ENCODE measurements around the gene MTCH1.
"Not testable (repeated sequence)": the region's sequence is repeated elsewhere in the genome, so short reads cannot be mapped to it uniquely, and the experiment has no call there.

The MTCH1 gene

DNA sequence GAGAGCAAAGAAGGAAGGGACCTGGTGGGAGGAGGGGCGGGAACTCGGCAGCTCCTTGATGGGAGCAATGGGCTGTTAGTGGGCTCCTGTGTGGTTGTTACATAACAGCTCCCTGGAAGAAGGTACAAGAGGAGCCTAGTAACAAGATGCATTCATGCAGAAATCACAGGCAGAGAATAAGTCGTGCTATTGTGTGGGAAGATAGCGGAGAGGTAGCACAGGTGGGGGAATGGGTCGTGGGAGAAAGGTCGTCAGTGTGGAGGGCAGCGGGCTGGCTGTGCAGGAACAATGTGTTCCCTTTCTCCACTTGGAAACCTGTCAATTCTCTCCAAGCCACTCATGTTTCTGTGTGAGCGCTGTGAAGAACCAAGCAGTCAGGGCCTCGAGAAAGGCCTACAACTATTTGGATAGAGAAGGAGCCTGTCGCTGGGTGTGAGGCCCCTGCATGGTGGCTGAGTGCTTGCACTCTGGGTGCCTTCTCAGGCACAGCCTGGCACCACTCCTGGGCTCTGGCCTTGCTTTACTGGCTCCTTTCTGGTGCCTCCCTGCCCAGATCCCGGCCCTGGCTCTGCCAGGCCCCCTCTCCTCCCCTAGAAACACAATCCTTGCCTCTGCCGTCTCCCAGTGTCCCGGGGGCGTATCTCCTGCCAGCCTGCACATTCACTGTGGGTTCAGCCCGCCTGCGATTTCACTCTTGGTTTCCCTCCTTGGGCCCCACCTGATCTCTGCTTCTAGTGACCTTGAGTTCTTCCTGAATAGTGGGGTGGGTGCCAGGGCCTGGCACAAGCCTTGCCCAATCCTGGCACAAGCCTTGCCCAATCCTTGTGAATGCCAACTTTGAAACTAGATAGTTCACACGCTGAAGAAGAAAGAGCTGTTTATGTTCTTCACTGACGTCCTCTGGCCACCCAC is 12.1 kb upstream of the MTCH1 start:
- DNase-seq (ENCODE audit: low read depth): no peak

DNA sequence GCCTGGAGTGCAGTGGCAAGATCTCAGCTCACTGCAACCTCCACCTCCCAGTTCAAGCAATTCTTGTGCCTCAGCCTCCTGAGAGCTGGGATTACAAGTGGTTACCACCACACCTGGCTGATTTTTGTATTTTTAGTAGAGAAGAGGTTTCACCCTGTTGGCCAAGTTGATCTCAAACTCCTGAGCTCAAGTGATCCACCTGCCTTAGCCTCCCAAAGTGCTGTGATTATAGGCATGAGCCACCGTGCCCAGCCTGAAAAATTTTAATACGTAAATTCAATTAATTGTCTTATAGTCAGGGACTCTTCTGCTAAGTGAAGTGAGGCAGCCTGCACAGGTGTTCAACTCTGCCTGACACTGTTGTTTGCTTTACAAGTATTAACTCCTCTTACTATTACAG is 4.4 kb upstream of the MTCH1 start:
- not testable (repeated sequence) for DNase-seq (ENCODE audit: low read depth)

DNA sequence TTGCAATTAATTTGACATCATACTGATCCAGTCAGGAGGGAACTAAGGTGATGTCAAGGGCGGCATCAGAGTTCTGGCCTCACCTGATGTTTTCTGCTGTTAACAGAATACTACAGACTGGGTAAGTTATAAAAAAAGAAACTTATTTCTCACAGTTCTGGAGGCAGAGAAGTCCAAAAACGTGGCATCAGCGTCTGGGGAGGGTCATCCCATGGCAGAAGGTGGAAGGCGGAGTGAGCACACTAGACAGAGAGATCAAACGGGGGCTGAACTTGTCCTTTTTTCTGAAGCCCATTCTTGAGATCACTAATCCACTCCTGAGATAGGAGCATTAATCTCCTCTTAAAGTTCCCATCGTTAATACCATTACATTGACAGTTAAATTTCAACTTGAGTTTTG is 3.3 kb upstream of the MTCH1 start:
- no peak for DNase-seq (ENCODE audit: low read depth)

DNA sequence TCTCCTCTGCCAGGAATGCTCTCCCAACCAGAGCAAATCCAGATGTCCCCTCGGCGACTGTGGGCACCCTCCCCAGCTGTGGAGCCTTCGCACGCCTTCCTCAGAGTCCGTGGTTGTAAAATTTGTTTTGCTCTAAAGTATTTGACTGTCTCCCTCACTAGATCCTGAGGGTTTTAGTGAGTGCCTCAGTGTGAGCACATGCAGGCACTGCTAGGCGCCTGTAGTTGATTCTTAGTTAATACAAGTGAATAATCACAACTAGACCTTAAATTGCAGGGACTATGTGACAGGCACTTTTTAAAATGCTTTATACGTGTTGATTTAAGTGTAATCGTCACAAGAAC is 680 bp upstream of the MTCH1 start:
- DNase-seq (ENCODE audit: low read depth): no peak

DNA sequence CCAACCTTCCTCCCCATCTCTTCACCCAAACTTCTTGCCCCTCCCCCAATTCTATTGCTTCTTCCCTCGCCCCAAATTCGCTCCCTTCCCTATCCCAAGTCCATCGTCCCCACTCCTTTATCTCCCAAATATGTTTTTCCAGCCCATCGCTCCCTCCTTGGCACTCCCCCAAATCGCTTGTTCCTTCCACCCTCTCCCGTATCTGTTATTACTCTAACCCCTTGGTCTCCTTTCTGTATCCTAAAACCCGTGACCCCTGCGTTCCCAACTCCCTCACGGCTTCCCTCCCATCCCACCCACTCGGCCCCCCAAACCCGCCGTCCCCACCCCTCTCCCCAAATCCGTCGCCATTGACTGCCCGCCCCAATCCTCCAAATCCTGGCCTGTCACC is 584 bp downstream of the MTCH1 start:
- no peak for DNase-seq (ENCODE audit: low read depth)

DNA sequence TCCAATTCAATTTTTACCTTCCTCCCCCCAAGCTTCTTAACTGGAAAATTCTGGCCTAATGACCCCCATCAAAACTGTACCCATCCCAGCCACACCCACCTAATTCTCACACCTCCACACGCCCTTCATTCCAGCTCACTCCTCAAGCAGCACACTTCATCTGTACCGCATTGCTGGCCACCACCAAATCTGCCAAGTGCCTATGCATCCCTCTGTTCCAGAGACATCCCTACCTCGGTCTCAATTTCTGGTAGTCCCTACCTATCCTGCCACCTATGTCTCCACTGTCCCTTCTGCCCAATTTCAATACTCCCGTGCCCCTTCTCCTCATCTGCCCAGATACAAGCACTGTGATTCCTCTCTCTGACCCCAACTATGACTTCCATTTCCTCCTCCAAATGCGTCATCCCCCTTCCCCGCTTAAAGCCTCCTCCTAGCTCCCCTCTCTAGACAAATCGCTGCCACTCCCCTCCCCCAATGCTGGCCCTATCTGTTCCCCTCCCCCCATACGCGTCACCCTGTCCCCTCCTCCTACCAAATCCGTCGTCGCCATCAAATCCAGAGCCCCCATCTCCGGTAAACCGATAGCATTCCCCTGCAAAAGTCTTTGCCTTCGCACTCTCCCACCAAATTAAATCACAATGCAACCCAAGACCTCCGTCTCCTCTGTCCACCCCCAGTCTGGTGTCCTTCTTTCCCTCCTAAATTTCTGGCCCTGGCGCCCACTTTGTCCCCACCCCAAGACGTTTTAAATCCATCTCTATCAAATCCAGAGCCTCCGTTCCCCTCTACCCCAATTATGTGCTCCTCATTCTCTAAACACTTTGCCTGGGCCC is 1.2 kb downstream of the MTCH1 start:
- DNase-seq (ENCODE audit: low read depth): no peak

DNA sequence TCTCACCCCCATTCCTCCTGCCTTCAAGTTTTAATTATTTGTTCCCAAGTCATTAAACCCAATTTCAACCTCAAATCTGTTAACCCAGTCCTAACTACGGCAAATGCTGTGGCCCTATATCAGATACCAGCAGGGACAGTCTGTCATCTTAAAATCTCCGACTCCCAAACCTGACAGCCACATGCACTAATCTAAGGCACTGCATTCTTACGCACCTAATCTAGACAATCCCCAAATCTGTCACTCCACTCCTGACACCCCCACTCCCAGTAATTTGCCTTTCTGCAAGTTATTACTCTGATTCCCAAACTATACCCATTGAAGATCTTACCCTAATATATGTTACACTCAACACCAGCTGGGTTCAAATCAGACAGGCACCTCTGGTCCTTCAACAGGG is 2.5 kb downstream of the MTCH1 start:
- no peak for DNase-seq (ENCODE audit: low read depth)

DNA sequence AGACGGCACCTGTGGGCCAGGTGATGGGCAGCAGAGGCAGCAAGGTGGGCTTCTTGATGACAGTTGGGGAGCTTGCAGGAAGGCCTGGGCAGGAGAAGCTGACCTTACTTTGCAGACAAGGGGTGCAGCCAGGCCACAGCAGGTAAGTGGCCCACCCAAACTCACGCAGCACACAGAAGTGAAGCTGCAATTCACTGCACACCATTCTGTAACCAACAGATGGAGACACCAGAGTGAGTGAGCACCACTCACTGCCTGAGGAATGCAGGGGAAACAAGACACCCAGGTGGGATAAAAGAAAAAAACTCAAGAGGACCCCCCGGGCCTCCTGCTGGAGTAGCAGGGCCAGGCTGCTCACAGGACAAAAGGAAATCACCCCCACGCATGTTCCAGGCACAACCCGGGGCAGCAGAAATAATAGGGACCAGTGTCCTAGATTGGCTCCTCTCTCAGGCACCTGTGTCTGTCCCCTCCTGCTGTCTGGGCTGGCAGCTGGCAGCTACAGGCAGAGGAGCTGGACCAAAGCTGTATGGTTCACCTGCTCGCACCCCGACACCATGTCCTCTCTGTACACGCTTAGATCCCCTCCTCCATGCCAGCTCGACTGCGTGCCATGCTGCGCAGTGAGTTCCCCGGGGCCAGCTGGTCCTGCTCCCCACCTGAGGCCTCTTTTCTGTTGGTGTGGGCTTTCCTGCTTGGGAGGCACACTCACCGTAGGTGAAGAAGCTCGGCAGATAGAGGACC is 4.9 kb downstream of the MTCH1 start:
- DNase-seq (ENCODE audit: low read depth): no peak

DNA sequence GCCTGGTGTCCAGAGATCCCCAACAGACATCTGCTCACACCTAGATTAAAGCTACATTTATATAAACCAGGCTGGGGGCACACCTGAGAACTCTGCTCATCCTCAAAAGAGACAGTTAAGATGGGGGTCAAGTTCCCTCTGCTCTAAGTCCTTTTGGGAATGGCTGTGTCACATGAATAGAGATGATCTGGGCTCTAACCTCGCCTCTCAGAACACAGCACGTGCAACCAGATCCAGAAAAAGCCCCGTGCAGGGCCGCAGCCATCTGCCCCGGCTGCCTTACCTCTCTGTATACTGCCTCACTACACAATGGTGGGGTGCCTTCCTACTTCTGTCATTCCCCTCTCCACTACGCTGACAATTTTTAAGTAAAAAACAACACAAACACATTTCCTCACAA is 5.9 kb downstream of the MTCH1 start:
- no peak for DNase-seq (ENCODE audit: low read depth)

DNA sequence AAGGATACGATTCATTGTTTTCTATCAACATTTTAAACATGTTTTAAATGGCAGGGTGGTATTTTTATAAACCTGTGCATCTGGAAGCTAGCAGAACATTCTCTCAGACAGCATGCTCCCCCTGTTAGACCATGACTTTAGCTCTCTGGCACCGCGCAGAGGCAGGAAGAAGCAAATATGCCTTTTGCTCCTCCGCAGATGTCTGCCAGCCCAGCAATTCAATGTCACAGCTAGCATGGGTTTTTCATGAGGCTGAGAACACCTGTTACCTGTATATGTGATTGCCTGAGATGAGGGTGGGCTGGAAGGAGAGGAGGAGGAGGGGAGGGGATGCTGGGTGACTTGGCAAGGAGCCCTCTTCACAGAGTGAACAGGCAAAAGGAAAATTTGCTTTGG is 6.7 kb downstream of the MTCH1 start:
- DNase-seq (ENCODE audit: low read depth): no peak

DNA sequence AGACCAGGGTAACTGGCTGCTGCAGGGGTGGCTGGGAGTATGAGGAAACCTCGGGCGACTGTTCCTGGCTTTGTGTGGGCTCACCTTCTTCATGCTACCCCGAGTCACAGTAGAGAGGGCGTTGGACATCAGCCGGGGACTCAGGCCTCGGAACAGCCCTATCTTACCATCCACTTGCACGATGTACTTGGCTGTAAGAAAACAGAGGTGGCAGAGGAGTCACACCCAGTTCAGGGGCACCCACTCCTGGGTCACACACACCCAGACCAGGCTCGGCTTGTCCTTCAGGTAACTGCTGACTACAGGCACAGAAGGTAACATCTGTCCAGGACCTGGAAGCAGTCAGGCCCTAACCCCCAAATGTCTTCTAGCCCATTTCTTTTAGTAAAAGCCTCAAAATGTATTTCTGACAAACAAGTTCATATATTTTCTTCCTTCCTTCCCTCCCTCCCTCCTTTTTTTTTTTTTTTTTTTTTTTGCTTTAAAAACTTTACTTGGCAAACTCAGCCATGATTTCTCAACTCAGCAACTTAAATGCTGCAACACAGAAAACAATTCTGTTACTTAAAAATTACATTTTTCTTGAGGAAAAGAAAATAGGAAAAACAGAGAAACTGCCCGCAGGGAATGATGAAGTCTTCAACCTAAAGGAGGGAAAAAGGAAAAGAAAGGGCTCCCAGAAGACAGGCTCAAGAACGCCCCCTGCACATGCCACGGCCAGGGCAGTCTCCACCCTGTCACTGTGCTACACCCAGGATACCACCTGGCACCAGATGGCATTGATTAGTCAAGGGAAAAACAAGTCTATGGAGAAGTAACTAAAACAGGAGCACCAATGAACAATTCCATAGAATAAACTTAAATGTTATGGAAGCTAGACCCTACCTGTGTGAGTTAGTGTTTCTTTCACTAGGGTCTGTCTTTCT is 7.3 kb downstream of the MTCH1 start:
- DNase-seq (ENCODE audit: low read depth): no peak

DNA sequence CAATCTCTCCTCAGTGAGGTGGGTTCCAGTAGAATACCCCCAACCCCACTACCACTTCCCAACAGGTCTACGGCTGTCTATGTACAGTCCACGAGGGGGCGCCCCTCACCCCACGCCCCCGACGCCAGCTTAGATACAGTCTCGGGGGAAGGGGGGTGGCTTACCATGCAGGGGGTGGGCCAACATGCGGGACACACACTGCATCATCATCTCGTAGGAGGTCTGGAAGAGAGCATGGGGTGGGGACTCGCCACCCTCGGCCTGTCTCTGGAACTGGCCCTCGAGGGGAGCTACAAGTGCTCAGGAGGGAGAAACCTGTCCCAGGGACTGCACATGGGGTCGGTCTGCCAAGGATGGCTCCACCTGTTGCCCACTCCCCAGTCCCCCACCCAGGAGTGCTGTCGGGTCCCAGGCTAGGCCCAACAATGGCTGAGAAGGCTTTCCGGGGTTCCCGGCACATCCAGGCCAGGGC is 8.5 kb downstream of the MTCH1 start:
- DNase-seq (ENCODE audit: low read depth): no peak

DNA sequence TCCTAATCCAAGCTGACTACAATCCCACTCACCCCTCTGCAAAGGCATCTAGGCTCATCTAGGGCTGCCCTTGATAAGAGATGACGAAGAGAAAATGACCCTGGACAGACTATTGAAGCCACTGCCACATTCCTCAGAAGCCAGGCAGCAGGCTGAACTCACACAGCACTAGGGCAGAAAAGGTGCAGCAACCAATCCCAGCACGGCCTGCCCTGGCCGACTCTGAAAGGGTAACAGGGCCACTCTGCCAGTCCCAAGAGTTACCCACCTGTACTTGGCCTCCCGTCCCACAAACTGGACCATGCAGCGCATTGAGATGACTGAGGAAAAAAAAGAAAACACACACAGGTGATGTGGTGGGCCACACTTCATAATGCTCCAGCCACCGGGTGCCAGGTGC is 9.1 kb downstream of the MTCH1 start:
- DNase-seq (ENCODE audit: low read depth): no peak

DNA sequence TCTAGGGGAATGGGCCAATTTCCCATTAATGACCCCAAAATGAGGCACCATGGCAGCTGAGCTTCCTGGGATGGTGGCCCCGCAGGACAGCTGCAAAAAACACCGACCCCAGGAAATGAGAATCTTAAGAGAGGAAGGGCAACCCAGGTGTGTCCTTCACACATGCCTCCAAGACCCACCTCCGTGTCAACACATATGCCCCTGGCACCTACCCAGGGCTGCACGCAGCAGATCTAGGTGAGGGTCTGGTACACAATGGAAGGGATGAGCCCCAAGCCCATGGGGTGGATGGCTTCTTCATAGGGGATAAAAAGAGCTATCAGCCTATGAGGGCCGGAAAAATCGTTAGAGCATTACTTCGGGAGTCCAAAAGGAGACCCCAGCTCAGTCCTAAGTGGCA is 9.5 kb downstream of the MTCH1 start:
- DNase-seq (ENCODE audit: low read depth): no peak

DNA sequence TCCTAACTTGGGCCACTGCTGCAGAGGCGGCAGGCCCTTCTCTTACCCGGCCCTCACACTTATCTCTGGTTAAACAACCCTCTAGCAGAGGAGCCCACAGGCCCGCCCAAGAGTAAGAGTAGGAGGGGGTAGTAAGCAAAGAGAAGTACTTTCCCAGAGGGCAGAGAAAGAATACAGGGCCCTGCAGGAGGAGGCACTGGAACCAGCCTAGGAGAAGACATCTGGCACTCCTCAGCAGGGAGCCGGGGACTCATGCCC is 10.1 kb downstream of the MTCH1 start:
- no peak for DNase-seq (ENCODE audit: low read depth)

DNA sequence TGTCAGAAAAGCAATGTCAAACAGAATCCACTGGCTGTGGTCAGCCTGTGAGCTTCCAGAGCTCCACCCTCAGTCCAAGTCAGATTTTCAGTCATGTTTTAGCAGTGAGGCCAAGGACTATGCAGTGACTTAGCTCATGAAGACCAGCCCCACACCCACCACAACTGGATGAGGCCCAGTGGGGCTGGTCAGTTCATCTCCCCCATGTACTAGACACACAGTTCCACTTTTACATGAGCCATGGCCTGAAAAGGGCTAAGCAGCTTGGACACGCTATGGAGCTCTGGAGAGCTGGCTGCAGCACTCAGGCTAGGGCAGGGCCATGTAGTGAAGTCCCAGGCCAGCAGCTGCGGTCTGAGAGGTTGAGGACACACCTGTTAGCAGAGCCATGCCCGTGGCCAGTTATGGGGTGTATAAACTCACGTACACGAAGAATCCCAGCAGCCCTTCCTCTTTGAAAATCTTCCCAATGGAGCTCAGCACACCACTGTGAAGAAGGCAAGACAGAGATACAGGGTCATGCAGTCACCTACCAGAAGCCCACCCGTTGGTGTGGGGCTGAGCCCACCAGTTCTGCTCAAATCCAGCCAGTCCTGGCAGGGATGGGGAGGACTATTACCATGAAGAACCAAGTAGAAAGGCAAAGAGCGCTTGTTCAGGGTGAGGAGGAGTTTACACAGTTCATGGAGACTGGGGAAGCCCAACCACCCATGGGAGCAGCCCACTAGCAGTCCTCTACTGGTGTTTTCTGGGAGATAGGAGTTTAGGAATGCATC is 10.6 kb downstream of the MTCH1 start:
- no peak for DNase-seq (ENCODE audit: low read depth)

DNA sequence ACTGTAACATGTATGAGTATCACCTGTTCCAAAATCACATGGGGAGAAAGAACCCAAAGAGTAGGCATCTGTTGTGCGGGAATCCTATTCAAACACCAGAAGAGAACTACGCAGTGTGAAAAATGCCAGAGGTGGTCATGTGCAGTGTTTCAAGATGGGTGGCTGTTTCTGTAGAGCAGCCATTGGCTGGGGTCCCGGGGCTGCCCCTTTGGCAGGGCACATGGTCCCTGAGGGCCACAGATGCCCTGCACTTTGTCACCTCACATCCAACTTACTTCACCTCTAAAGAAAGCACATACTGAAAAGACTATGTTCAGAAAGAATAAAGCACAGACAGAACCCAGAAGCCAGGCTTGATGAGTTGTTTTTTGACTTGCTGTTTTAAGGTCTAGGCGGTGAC is 12.3 kb downstream of the MTCH1 start:
- DNase-seq (ENCODE audit: low read depth): no peak

DNA sequence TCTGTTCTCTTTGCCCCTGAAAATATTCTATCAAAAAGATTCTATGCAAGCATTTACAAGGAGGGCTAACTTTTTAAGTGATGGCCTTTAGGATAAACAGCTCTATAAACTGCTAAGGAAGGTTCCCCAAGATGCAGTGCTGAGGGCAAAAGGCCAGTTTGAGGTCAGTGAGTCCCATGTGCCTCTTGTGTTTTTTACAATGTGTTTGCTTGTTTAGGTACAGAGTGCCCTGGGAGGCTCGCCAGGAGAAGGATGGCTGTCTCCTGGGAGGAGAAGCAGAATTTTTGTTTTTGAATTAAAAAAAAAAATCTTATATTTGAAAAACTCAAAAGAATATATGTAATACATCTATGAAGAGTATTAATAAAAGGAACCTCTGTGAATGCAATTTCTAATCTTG is 12.8 kb downstream of the MTCH1 start:
- no peak for DNase-seq (ENCODE audit: low read depth)

DNA sequence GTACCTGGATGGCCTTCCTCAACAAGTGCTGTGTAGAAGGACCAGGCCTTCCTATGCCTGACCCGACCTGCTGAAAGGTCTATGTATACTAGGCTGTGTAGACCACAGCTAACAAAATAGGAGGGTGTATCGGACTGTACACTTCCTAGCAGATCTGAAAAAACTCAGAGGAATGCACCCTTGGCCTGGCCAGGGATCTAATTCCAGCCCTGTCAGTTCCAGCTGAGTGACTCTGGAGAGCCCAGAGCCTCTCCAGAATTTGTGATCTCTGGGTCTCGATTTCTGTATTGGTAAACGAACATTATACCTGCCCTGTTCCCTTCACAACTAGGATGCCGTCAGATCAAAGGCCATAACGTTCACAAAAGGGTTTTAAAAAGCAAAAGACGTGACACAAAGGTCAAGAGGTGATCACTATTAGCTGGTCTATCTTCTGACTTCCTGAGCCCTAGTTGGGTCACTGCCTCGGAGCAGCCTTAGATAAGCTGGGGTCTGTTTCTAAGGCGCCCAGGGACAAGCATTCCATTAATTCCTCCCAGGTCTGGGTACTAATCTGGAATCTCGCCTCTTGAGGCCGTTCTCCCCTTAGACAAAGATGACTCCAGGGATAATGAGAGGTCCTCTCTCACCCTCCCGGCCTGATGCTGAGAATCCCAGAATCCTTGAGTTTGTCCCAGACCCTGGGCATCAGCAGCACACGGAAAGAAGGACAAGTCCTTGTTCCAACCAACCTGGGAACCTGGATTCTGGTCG is 13.9 kb downstream of the MTCH1 start:
- DNase-seq (ENCODE audit: low read depth): no peak

Measured in GM04503 (cell line).